Mucosa of rectum (tissue), 2 donors: ENCODE measurements around the gene PDSS2.

Source experiments
- H3K27ac ChIP-seq, 2 donors: one replicate each; pipeline ENCODE4 v1.7.0; 2013; ENCODE audit warnings: inconsistent platforms in 2 of 2, low read depth in 2 of 2, low read length in 2 of 2
- H3K27me3 ChIP-seq, 2 donors: one replicate each; pipeline ENCODE4 v1.7.0; 2013; ENCODE audit warnings: low read length in 2 of 2; ENCODE audit not compliant: control insufficient read depth in 2 of 2, insufficient read depth in 2 of 2
- H3K36me3 ChIP-seq, 2 donors: one replicate each; pipeline ENCODE4 v1.7.0; 2013; ENCODE audit warnings: low read length in 2 of 2; ENCODE audit not compliant: control insufficient read depth in 2 of 2, insufficient read depth in 2 of 2
- H3K4me1 ChIP-seq, 2 donors: one replicate each; pipeline ENCODE4 v1.7.0; 2013; ENCODE audit warnings: low read length in 2 of 2, mild to moderate bottlenecking in 1 of 2; ENCODE audit not compliant: control insufficient read depth in 2 of 2, insufficient read depth in 2 of 2
- H3K4me3 ChIP-seq, 2 donors: one replicate each; pipeline ENCODE4 v1.7.0; 2013; ENCODE audit warnings: low read length in 2 of 2
- H3K9ac ChIP-seq, 2 donors: one replicate each; pipeline ENCODE4 v1.7.0; 2013; ENCODE audit warnings: low read length in 2 of 2, low read depth in 1 of 2, mild to moderate bottlenecking in 1 of 2
- H3K9me3 ChIP-seq, 2 donors: one replicate each; pipeline ENCODE4 v1.7.0; 2013; ENCODE audit warnings: low read length in 2 of 2; ENCODE audit not compliant: control insufficient read depth in 2 of 2
- donor health status: healthy.
- donor health status: Normal muscosa, but diverticular disease.

The PDSS2 gene

GRCh38 chr6:107473660-107474059 lies 14.3 kb upstream of the PDSS2 start:
- H3K36me3 ChIP-seq: no peaks in the 10 kb centered on the region
- H3K4me3 ChIP-seq: no peak overlapping the region
- no peaks in the 10 kb centered on the region for H3K27me3 ChIP-seq
- H3K9ac ChIP-seq: no peak overlapping the region
- no peak overlapping the region for H3K27ac ChIP-seq
- no peaks in the 10 kb centered on the region for H3K9me3 ChIP-seq
- no peaks in the 10 kb centered on the region for H3K4me1 ChIP-seq

- Histone ChIP-seq H3K27me3 (no peaks in the 10 kb centered on the region), H3K4me3 (no peak overlapping the region), H3K4me1 (no peaks in the 10 kb centered on the region), H3K36me3 (no peaks in the 10 kb centered on the region), H3K27ac (no peak overlapping the region), H3K9ac (no peak overlapping the region), H3K9me3 (no peaks in the 10 kb centered on the region)
Measured at GRCh38 chr6:107470364-107470763, 11.0 kb upstream of the PDSS2 start.

GRCh38 chr6:107466062-107466461 lies 6.7 kb upstream of the PDSS2 start:
- H3K27ac ChIP-seq: no peak overlapping the region
- no peaks in the 10 kb centered on the region for H3K9me3 ChIP-seq
- no peak overlapping the region for H3K9ac ChIP-seq
- H3K27me3 ChIP-seq: peaks cover 0 to 1% of the 10 kb centered on the region in 2 donors
- H3K36me3 ChIP-seq: no peaks in the 10 kb centered on the region
- H3K4me1 ChIP-seq: no peaks in the 10 kb centered on the region
- no peak overlapping the region for H3K4me3 ChIP-seq

- no peaks in the 10 kb centered on the region for H3K9me3 ChIP-seq
- peaks cover 0 to 1% of the 10 kb centered on the region in 2 donors for H3K27me3 ChIP-seq
- H3K4me1 ChIP-seq: peaks cover 0 to 15% of the 10 kb centered on the region in 2 donors
- H3K36me3 ChIP-seq: no peaks in the 10 kb centered on the region
- peak overlapping the region; percentile 90 to 99 for H3K4me3 ChIP-seq
- H3K27ac ChIP-seq: peak overlapping the region; percentile 94 to 95
- peak overlapping the region; percentile 90 to 97 for H3K9ac ChIP-seq
Measured at GRCh38 chr6:107460083-107460631, 793 bp upstream of the PDSS2 start.

- H3K36me3 ChIP-seq: no peaks in the 10 kb centered on the region
- peaks cover 0 to 1% of the 10 kb centered on the region in 2 donors for H3K27me3 ChIP-seq
- no peaks in the 10 kb centered on the region for H3K9me3 ChIP-seq
- peak overlapping the region; percentile 90 to 99 for H3K4me3 ChIP-seq
- peaks cover 0 to 15% of the 10 kb centered on the region in 2 donors for H3K4me1 ChIP-seq
- H3K27ac ChIP-seq: peak overlapping the region; percentile 94 to 95
- H3K9ac ChIP-seq: peak overlapping the region; percentile 90 to 97
Measured at GRCh38 chr6:107458672-107459282, 587 bp downstream of the PDSS2 start.

- no peak overlapping the region for H3K4me3 ChIP-seq
- no peaks in the 10 kb centered on the region for H3K27me3 ChIP-seq
- peaks cover 8% of the 10 kb centered on the region in 2 donors for H3K9me3 ChIP-seq
- H3K9ac ChIP-seq: no peak overlapping the region
- peaks cover 0 to 3% of the 10 kb centered on the region in 2 donors for H3K4me1 ChIP-seq
- H3K36me3 ChIP-seq: no peaks in the 10 kb centered on the region
- H3K27ac ChIP-seq: no peak overlapping the region
Measured at GRCh38 chr6:107448776-107449175, 10.6 kb downstream of the PDSS2 start.

- Histone ChIP-seq H3K9me3 (peaks cover 8% of the 10 kb centered on the region in 2 donors), H3K9ac (no peak overlapping the region), H3K36me3 (no peaks in the 10 kb centered on the region)
Measured at GRCh38 chr6:107447663-107448216, 11.6 kb downstream of the PDSS2 start.

GRCh38 chr6:107444277-107444676 lies 15.1 kb downstream of the PDSS2 start:
- no peak overlapping the region for H3K4me3 ChIP-seq
- no peak overlapping the region for H3K27ac ChIP-seq
- H3K36me3 ChIP-seq: no peaks in the 10 kb centered on the region
- peaks cover 8% of the 10 kb centered on the region in 2 donors for H3K9me3 ChIP-seq
- no peak overlapping the region for H3K9ac ChIP-seq
- H3K4me1 ChIP-seq: no peaks in the 10 kb centered on the region
- no peaks in the 10 kb centered on the region for H3K27me3 ChIP-seq

More at GRCh38 chr6:107447663-107448216, 11.6 kb downstream of the PDSS2 start:
- no peak overlapping the region for H3K27ac ChIP-seq
- no peaks in the 10 kb centered on the region for H3K27me3 ChIP-seq
- H3K4me1 ChIP-seq: peaks cover 0 to 3% of the 10 kb centered on the region in 2 donors
- no peak overlapping the region for H3K4me3 ChIP-seq

- no peak overlapping the region for H3K27ac ChIP-seq
- H3K9ac ChIP-seq: no peak overlapping the region
- no peaks in the 10 kb centered on the region for H3K27me3 ChIP-seq
- no peak overlapping the region for H3K4me3 ChIP-seq
- H3K9me3 ChIP-seq: peaks cover 8% of the 10 kb centered on the region in 2 donors
- no peaks in the 10 kb centered on the region for H3K4me1 ChIP-seq
- H3K36me3 ChIP-seq: no peaks in the 10 kb centered on the region
Measured at GRCh38 chr6:107443608-107444267, 15.6 kb downstream of the PDSS2 start.

- no peaks in the 10 kb centered on the region for H3K4me1 ChIP-seq
- no peak overlapping the region for H3K9ac ChIP-seq
Measured at GRCh38 chr6:107442938-107443607, 16.3 kb downstream of the PDSS2 start.

More at GRCh38 chr6:107442938-107443607, 16.3 kb downstream of the PDSS2 start:
- peaks cover 8% of the 10 kb centered on the region in 2 donors for H3K9me3 ChIP-seq
- no peak overlapping the region for H3K4me3 ChIP-seq
- no peaks in the 10 kb centered on the region for H3K27me3 ChIP-seq
- H3K36me3 ChIP-seq: no peaks in the 10 kb centered on the region
- H3K27ac ChIP-seq: no peak overlapping the region
